HEK293 (cell line): ENCODE data around the gene MZT2B.

Experiments
- TF ChIP-seq, protein P1 (sequence below): fragments of 450-650 bp; formaldehyde crosslinking; IDR thresholded peaks from 2 replicates; pipeline ENCODE4 v1.5.1; 2016; ENCODE audit warnings: missing biosample characterization, missing genetic modification characterization
- TF ChIP-seq, protein P2 (sequence below): fragments of 450-650 bp; formaldehyde crosslinking; IDR thresholded peaks from 2 replicates; pipeline ENCODE4 v1.5.1; 2017; ENCODE audit warnings: missing biosample characterization, missing genetic modification characterization

DNA sequence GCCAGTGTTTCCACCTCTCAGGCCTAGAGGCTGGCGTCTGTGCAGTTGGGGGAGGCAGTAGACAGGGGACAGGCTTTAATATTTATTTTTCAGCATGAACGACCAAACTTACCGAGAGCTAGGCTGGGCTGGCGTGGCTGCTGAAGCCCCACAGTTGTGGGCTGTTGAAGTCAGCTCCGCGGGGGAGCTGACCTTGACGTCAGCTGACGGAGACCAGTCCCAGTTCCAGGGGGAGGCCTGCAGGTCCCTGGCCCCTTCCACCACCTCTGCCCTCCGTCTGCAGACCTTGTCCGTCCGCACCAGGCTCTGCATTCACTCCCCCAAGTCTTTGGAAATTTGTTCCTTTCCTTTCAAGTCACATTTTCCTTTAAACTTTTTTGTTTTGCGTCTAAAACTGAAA, 49.6 kb downstream of the MZT2B start:
- TF ChIP-seq, protein P1, sequence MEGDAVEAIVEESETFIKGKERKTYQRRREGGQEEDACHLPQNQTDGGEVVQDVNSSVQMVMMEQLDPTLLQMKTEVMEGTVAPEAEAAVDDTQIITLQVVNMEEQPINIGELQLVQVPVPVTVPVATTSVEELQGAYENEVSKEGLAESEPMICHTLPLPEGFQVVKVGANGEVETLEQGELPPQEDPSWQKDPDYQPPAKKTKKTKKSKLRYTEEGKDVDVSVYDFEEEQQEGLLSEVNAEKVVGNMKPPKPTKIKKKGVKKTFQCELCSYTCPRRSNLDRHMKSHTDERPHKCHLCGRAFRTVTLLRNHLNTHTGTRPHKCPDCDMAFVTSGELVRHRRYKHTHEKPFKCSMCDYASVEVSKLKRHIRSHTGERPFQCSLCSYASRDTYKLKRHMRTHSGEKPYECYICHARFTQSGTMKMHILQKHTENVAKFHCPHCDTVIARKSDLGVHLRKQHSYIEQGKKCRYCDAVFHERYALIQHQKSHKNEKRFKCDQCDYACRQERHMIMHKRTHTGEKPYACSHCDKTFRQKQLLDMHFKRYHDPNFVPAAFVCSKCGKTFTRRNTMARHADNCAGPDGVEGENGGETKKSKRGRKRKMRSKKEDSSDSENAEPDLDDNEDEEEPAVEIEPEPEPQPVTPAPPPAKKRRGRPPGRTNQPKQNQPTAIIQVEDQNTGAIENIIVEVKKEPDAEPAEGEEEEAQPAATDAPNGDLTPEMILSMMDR (tag by site-specific recombination), result no peak
- TF ChIP-seq, protein P2, sequence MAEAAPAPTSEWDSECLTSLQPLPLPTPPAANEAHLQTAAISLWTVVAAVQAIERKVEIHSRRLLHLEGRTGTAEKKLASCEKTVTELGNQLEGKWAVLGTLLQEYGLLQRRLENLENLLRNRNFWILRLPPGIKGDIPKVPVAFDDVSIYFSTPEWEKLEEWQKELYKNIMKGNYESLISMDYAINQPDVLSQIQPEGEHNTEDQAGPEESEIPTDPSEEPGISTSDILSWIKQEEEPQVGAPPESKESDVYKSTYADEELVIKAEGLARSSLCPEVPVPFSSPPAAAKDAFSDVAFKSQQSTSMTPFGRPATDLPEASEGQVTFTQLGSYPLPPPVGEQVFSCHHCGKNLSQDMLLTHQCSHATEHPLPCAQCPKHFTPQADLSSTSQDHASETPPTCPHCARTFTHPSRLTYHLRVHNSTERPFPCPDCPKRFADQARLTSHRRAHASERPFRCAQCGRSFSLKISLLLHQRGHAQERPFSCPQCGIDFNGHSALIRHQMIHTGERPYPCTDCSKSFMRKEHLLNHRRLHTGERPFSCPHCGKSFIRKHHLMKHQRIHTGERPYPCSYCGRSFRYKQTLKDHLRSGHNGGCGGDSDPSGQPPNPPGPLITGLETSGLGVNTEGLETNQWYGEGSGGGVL (tag by site-specific recombination), result no peak
